Renal pelvis (tissue), 4 donors: Measurements from ENCODE around the gene SCAMP1. TPM values are rescaled to one million over a fixed set of nuclear protein-coding genes. Genes with fewer than 3 reads are reported as not detected.
A peak's percentile ranks its signal among the peaks of the same experiment; 100 is the strongest.
"Not testable (repeated sequence)": the region's sequence is repeated elsewhere in the genome, so short reads cannot be mapped to it uniquely, and the experiment has no call there.

ENCODE experiments used
- DNase-seq: peaks from one replicate; pipeline ENCODE4 v3.0.0-alpha.2; 2013
- polyA plus RNA-seq, 3 donors: library from polyadenylated mRNA; unstranded; fragments of 120-200 nt; gene quantifications; one replicate each; pipeline ENCODE4 v1.2.1, GENCODE V29; 2013; ENCODE audit not compliant: insufficient read length in 3 of 3

The SCAMP1 gene
- polyA plus RNA-seq, 3 donors, result 44.6 to 54.0 (median 44.7) TPM

DNA sequence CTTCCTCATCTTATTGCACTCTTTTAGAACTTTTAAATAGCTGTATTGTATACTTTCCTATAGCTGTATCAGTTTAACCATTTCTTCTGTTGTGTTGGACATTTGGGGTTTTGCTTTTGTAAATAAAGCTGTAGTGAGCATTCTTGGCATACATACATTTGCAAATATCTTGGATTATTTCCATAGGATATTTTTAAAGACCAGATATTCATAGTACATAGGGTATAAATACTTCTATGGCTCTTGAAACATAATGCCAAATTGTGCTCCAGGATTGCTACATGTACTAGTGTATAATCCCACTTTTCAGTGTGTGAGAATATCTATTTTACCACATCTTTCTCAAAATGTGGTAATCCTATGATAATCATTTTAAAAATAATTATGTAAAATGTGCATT, 51.2 kb downstream of the SCAMP1 start:
- no peak for DNase-seq

DNA sequence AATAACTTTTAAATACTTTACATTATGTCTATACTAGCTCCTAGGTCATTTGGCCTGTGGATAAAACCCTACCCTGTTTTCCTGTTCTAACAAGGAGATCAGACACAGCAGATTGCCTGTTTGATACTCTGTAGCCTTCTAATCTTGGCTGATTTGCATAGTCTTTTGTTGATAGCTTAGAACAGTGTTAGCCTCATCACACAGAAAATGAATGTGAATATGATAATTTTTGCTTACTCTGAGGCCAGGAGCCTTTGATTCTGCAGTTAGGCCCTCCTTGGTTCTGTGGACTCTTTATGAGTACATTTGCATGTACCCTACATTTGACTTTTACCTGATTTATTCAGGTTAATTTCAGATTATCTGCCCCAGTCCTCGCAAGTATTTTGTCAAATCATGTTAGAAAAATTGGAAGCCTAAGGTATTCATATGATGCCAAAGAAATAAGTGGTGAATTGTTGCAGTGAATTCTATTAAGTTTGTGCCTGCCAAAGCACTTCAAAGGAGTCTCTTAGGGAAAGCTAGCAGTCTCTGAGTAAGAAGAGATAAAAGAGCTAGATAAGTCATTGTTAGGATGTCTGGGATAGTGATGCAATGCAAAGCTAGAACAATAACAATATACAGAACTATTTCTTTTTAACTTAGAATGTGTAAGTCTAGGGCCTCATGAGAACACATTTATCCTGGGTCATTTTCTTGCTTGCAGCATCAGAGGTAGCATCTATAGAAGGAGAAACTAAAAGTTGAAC, 56.4 kb downstream of the SCAMP1 start:
- no peak for DNase-seq

DNA sequence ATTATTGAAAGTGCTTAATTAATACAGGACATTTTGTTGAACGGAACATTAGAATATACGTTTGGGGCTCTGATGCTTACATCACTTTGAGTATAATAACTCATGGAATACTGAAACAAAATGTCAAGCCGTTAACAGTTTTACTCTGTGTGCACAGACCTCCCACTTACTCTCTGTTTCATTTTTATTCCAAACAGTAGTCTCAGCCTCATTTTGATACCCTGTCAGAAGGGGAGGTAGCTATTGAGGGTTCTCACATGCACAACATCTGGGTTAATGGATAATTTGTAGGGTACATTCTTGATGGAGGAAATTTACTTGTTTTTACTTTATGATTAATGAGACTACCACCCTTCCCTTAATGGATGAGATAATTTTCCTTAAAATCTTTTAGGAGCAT, 59.0 kb downstream of the SCAMP1 start:
- DNase-seq, result no peak

DNA sequence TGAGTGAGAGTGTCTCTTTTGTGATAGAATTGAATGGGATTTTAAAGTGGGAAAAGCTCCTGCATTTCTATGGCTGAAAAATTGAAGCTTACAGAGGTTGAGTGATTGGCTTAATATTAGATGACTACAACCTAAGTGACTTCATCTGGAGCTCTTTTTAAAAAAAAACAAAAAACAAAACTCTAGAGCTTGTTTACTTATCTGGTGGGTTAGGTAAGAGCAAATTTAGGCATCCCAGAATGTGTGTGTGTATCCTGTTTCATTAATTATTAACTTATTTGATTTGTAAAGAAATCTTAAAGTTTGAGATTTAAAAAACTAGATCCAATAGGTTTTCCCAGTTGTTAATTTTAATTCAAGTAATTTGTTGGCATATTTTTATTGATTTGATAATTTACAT, 60.1 kb downstream of the SCAMP1 start:
- no peak for DNase-seq

GRCh38 chr5:78424665-78425064, 64.2 kb downstream of the SCAMP1 start:
- DNase-seq, result no peak

DNA sequence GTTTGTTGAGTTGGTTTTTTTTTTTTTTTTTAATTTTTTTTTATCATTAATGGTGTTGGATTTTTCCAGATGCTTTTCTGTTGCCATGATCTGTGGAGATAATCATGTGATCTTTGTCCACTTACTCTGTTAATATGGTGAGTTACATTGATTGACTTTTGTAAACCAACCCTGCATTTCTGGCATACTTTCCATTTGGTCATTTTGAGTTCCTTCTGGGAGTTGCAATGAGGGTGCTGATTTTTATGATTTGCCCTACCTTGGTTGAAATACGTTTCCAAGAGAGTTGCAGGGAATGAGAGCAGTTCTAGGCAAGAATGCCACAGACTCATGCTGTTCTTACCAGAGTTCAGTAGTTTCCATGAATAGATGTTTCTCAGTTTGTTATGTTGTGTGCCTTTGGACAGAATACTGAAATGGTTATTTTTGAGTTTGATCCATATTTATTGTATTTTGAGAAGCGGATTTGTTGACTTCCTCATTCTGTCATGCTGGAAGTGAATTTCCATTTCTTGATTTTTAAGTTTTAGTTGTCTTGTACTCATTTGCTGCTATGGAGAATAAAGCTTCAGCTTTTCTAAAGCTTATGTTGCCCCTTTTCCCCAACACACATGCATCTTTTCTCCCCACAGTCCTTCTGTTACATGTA, 69.0 kb downstream of the SCAMP1 start:
- no peak for DNase-seq

DNA sequence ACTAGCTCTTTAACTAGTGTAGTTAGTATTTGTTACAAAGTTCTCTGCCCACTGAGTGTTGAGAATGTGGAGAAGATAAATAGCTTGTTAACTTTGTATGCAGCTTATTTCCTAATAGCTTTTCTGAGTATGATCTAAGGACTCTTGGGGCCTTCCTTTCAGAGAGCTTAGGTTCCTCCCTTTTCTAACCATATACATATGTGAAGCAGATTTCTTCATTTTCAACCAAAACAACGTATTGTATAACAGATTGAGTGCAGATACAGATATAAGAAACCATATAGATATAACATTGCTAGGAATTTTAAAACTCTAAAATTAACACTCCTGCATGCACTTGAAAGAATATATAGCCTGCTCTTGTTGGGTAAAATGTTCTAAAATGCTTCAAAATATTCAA, 70.4 kb downstream of the SCAMP1 start:
- no peak for DNase-seq

DNA sequence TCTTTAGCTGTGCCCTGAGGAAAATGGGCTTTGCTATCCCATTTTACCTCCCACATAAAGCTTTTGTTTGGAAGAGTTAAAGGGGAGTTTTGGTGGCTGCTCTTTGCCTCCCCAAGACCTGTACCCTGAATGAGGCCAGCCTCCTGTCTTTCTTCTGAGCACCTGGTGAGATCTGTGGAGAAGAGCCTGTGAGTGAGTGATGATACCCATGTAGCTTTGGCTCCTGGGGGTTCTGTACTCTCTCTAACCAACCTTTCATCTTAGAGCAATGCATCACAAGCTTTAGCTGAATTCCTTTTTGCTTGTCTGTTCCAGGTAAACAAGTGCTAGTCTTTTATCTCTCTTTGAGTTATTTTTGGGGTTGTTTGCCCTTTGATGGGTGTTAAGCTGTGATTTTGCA, 73.6 kb downstream of the SCAMP1 start:
- DNase-seq, result no peak

- DNase-seq, result no peak
These were observed 87.5 kb downstream of the SCAMP1 start for GRCh38 chr5:78447775-78448424.

- no peak for DNase-seq
These were observed 88.7 kb downstream of the SCAMP1 start for GRCh38 chr5:78449103-78449502.

DNA sequence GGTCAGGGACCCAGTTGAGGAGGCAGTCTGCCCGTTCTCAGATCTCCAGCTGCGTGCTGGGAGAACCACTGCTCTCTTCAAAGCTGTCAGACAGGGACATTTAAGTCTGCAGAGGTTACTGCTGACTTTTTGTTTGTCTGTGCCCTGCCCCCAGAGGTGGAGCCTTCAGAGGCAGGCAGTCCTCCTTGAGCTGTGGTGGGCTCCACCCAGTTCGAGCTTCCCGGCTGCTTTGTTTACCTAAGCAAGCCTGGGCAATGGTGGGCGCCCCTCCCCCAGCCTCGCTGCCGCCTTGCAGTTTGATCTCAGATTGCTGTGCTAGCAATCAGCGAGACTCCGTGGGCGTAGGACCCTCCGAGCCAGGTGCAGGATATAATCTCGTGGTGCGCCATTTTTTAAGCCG, 97.1 kb downstream of the SCAMP1 start:
- not testable (repeated sequence) for DNase-seq

GRCh38 chr5:78458843-78459242, 98.4 kb downstream of the SCAMP1 start:
- no peak for DNase-seq

GRCh38 chr5:78467140-78467539, 106.7 kb downstream of the SCAMP1 start:
- DNase-seq, result no peak

- DNase-seq, result peak; percentile 22
These were observed 107.4 kb downstream of the SCAMP1 start for GRCh38 chr5:78467752-78468357.

GRCh38 chr5:78471896-78472295, 111.5 kb downstream of the SCAMP1 start:
- no peak for DNase-seq

DNA sequence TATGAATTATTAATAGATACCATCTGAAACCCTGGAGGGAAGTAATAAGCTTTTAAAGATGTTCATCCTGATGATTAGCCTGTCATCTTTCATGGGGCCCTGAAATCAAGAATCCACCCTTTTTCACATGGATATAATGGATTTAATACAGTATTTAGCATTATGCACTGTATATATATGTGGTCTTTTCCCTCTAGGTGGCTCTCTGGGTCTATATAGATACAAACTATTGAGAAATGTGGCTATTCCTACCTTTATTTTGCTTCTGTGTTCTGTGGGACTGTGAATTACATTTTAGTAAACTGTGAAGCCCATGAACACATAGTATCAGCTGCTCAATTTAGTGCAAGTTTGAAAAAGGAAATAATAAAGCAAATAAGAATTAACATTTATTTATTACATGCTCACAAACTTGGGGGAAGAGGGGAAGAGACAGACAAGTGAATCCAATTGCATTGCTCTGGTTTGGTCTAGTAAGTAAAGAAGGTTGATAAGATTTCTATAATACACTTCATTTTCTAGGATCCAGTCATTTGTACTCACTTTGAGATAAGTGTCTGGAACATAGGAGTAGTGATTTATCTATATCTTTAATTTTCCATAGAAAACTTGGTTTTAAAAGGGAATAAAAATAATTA, 112.2 kb downstream of the SCAMP1 start:
- DNase-seq, result peak; percentile 11

DNA sequence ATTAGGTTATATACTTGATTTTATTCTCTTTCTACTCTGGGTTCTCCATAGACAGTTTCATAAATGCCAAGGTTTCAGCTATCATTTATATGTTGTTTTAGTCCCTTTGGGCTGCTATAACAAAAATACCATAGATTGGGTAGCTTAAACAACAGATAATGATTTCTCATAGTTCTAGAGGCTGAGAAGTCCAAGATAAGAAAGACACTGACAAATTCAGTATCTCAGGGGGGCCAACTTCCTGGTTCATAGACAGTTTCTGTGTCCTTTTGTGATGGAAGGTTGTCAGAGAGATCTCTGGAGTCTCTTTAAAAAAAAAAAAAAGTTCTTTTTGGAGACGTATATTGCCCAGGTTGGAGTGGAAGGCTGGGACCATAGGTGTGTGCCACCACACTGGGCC, 113.3 kb downstream of the SCAMP1 start:
- no peak for DNase-seq

DNA sequence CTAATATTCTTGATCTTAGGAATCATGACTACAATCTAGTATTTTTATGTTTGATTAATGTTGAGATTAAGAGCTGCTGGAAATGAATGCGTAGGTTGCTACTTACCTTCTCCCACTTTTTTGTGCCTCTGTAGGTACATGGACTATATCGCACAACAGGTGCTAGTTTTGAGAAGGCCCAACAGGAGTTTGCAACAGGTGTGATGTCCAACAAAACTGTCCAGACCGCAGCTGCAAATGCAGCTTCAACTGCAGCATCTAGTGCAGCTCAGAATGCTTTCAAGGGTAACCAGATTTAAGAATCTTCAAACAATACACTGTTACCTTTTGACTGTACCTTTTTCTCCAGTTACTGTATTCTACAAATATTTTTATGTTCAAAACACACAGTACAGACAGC, 115.0 kb downstream of the SCAMP1 start:
- DNase-seq, result no peak

DNA sequence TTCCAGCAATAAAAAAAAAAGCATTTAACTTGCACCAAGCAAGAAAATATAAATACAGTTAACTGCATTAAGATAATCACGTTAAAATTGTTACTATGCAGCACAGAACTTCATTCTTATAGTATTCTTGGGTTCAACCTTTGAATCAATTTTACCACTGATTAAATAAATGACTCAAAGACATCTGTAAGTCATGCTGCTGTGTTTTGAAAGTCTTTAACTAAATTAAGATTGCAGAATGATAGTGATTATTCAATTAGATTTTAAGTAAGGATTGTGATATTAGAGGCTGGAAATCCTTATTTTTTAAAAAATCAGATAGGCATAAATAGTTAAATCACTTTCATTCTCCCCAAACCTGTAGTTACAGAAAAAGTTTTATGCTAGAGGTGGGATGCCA, 116.4 kb downstream of the SCAMP1 start:
- no peak for DNase-seq

DNA sequence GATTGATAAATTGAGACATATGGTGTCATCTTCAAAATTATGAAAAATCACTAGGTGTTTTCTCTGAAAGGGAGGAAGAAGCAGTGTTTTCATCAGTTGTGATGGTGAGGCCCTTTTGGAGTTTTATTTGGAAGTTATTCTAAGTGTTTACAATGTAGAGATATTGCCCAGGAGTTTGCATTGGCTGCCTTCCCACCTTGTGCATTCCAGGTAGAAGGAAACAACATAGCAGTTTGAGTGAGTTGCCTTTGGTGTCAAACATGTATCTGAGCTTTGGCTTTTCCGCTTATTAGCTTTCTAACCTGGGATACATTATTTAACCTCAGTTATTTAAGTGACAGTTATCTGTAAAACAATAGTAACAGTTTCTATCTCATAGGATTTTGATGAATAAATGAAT, 122.5 kb downstream of the SCAMP1 start:
- no peak for DNase-seq

- no peak for DNase-seq
These were observed 123.5 kb downstream of the SCAMP1 start for GRCh38 chr5:78483809-78484521.

DNA sequence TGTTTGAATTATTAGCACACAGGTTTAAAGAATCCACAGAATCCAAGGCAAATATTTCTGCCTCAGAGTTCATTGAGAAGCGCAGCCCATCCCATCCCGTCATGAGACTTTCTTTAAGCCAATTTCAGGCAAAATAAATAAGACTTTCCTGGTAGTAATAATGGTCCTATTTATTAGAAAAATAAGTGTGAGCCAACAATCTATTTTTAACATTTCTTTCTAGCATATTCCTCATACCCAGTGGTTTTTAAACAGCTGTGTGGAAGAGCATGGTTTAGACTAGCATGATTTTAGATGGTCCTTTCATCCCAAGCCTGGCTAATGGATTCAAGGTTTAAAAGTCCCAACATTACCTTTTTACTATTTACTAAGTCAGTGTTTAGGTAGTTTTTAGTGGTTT, 125.8 kb downstream of the SCAMP1 start:
- DNase-seq, result no peak
